ENCODE results near the gene CLCF1.

CLCF1 gene

GRCh38 chr11:67418476-67419281 lies 45.3 kb upstream of the CLCF1 start:
- no peak for TF ChIP-seq CTCF (IDR thresholded peaks at IDR 0.05; ENCODE audit: borderline replicate concordance, insufficient read depth, low read depth, low read length)

GRCh38 chr11:67417425-67417824 lies 44.0 kb upstream of the CLCF1 start:
- no peak for TF ChIP-seq CTCF (IDR thresholded peaks at IDR 0.05; ENCODE audit: borderline replicate concordance, insufficient read depth, low read depth, low read length)
- H3K4me3 ChIP-seq (ENCODE audit: low read depth, low read length), result no peak overlapping the region

More at GRCh38 chr11:67418476-67419281, 45.3 kb upstream of the CLCF1 start:
- H3K4me3 ChIP-seq (ENCODE audit: low read depth, low read length), result no peak overlapping the region

GRCh38 chr11:67416416-67417335 lies 43.3 kb upstream of the CLCF1 start:
- no peak overlapping the region for H3K4me3 ChIP-seq (ENCODE audit: low read depth, low read length)
- TF ChIP-seq CTCF (IDR thresholded peaks at IDR 0.05; ENCODE audit: borderline replicate concordance, insufficient read depth, low read depth, low read length), result no peak

GRCh38 chr11:67415501-67416304 lies 42.3 kb upstream of the CLCF1 start, which contains the start of gene CARNS1:
CARNS1 (plus strand) TSS chr11:67415678; CDS start chr11:67416200, 522 bp downstream.
- H3K4me3 ChIP-seq (ENCODE audit: low read depth, low read length), result no peak within 1 kb of the TSS
- TF ChIP-seq CTCF (IDR thresholded peaks at IDR 0.05; ENCODE audit: borderline replicate concordance, insufficient read depth, low read depth, low read length), result no peak

- no peak overlapping the region for H3K4me3 ChIP-seq (ENCODE audit: low read depth, low read length)
- no peak for TF ChIP-seq CTCF (IDR thresholded peaks at IDR 0.05; ENCODE audit: borderline replicate concordance, insufficient read depth, low read depth, low read length)
Measured at GRCh38 chr11:67413266-67413849, 40.0 kb upstream of the CLCF1 start.

- H3K4me3 ChIP-seq (ENCODE audit: low read depth, low read length), result no peak overlapping the region
- no peak for TF ChIP-seq CTCF (IDR thresholded peaks at IDR 0.05; ENCODE audit: borderline replicate concordance, insufficient read depth, low read depth, low read length)
Measured at GRCh38 chr11:67412495-67413179, 39.2 kb upstream of the CLCF1 start.

Data from GM12875 (cell line).